GM12865 (cell line): ENCODE data around the gene ATP1A2.

Experiments
- DNase-seq: peaks from one replicate; pipeline ENCODE4 v3.0.0; 2010; ENCODE audit warnings: low read depth
- H3K4me3 ChIP-seq: 2 replicates; pipeline ENCODE4 v1.5.1; 2011; ENCODE audit warnings: mild to moderate bottlenecking, low read depth, low read length, control low read depth
- TF ChIP-seq, protein P1 (sequence below): IDR thresholded peaks from 2 replicates; pipeline ENCODE4 v1.5.1; 2011; ENCODE audit warnings: low read length, control low read depth, low read depth, inconsistent platforms; ENCODE audit not compliant: insufficient read depth; ENCODE audit errors: missing control alignments

Gene ATP1A2

DNA sequence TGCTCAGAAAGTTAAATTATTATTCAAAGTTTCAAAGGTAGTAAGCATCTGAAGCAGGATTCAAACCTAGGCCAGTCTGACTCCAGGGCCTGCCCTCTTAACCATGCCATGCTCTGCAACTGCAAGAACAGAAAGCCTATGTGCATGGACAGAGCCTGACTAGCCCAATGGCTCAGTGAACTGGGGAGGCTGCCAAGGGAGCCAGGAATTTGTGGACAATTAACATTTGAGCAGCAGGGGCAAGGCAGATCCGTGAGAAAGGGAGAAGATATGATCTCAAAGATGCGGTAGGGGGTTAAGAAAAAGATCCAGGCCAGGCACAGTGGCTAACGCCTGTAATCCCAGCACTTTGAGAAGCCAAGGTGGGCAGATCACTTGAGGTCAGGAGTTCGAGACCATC, 29.4 kb downstream of the ATP1A2 start:
- no peak for DNase-seq
- H3K4me3 ChIP-seq: no peak overlapping the region
- TF ChIP-seq, protein P1, sequence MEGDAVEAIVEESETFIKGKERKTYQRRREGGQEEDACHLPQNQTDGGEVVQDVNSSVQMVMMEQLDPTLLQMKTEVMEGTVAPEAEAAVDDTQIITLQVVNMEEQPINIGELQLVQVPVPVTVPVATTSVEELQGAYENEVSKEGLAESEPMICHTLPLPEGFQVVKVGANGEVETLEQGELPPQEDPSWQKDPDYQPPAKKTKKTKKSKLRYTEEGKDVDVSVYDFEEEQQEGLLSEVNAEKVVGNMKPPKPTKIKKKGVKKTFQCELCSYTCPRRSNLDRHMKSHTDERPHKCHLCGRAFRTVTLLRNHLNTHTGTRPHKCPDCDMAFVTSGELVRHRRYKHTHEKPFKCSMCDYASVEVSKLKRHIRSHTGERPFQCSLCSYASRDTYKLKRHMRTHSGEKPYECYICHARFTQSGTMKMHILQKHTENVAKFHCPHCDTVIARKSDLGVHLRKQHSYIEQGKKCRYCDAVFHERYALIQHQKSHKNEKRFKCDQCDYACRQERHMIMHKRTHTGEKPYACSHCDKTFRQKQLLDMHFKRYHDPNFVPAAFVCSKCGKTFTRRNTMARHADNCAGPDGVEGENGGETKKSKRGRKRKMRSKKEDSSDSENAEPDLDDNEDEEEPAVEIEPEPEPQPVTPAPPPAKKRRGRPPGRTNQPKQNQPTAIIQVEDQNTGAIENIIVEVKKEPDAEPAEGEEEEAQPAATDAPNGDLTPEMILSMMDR: no peak

DNA sequence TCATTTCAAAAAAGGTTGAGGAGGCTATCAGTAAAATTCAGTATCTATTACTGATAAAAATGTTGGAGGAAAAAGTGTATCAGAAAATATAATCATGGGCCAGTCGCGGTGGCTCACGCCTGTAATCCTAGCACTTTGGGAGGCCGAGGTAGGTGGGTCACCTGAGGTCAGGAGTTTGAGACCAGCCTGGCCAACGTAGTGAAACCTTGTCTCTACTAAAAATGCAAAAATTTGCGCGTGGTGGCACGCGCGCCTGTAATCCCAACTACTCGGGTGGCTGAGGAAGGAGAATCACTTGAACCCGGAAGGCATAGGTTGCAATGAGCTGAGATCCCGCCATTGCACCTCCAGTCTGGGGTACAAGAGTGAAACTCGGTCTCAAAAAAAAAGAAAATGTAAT, 30.5 kb downstream of the ATP1A2 start:
- TF ChIP-seq, protein P1: no peak
- no peak overlapping the region for H3K4me3 ChIP-seq
- DNase-seq: no peak

DNA sequence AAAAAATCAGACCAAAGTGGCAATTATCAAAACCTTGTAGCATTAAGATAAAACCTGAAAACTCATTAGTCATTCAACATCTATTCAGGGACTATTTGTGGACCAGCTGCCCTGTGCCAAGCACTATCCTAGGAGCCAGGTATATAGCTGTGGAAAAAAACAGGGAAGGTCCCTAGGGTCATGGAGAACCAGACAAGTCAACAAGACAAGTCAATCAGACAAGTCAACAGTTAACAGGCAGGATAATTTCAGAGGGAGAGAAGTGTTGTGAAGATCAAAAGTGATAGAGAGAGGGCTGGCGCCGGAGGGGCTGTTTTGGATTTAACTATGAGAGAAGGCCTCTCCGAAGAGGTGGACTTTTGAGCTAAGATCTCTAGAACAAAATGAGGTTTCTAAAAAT, 32.6 kb downstream of the ATP1A2 start:
- TF ChIP-seq, protein P1: no peak
- no peak for DNase-seq
- H3K4me3 ChIP-seq: no peak overlapping the region

DNA sequence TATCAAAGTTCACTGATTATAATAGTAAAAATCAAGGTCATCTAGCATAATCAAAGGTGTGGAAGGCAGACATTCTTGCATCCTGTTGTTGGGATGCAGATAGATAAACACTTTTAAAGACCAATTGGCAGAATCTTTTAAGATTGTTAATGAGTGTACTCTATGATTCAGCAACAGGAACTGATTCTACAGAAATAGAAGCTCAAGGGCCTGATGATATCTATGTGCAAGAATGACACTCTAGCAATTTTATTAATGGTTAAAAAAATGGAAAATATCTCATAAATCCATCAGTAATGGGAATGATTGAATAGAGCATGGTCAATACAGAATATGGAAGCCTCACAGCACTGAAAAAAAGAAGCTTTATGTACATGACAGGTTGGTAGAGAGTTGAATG, 33.7 kb downstream of the ATP1A2 start:
- no peak for DNase-seq
- TF ChIP-seq, protein P1: no peak
- H3K4me3 ChIP-seq: no peak overlapping the region

DNA sequence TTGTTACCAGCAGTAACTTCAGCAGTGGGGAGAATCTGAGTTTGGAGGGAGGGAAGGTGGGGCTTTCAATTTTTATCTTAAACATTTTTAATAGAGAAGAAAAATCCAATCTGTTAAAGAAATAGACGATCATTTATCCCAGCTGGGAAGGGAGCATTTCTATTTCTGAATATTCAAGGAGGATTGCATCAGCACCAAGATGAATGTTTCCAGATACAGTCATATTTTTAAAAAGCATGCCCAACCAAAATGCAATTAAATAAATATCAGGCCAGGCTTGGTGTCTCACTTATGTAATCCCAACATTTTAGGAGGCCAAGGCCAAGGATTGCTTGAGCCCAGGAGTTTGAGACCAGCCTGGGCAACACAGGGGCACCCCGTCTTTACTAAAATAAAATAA, 34.2 kb downstream of the ATP1A2 start:
- no peak overlapping the region for H3K4me3 ChIP-seq
- TF ChIP-seq, protein P1: no peak
- DNase-seq: no peak

DNA sequence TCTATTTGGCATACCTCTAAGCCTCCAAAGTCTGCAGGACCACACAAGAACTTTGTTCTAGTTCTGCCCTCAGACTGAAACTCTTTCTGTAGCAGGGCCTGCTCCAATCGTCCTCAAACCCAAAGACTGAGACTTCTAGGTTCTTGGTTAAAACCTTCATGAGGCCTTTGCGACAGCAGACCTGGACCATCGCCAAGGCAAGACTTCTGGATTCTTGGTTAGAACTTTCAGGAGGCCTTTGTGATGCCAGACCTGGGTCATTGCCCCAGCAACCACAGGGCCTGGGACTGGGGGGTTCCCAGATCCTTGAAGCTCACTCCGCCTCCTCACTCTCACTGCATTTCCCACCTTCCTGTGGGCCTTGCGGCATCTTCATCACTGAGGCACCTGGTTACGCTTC, 35.7 kb downstream of the ATP1A2 start, which contains the start of gene ATP1A4:
Gene ATP1A4 (plus strand): TSS at position 301 of the 400 bp plus-strand sequence. CDS start 438 bp downstream, outside the sequence.
- no peak within 1 kb of the TSS for H3K4me3 ChIP-seq
- TF ChIP-seq, protein P1: no peak
- no peak for DNase-seq

DNA sequence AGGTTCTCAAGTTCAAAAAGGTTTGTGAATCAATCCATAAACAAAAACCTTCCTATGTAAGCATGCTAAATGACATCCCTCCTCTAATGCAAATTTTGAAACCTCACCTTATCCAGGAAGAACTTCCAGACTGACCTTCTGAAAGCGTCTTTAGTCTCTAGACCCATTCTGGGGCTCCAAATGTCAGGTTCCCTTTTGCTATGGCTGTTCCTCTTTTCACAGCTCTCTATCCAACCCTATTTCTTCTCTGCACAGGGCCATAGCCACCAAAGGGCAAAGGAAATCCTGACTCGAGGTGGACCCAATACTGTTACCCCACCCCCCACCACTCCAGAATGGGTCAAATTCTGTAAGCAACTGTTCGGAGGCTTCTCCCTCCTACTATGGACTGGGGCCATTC, 39.2 kb downstream of the ATP1A2 start:
- H3K4me3 ChIP-seq: no peak overlapping the region
- no peak for DNase-seq
- TF ChIP-seq, protein P1: no peak
